GM12878 (cell line): ENCODE measurements around the gene SAC3D1. TPM values are rescaled to one million over a fixed set of nuclear protein-coding genes. Genes with fewer than 3 reads are reported as not detected.

Source experiments
- ATAC-seq: fragments of 200-7000 bp; cut with Tn5 transposase; 3 replicates; pipeline ENCODE4 v1.9.1; 2020; ENCODE audit warnings: mild to moderate bottlenecking, moderate library complexity
- BruUV-seq: library from RNA; stranded (reverse); fragments of 400-500 nt; replicated peaks from 2 replicates; lab custom pipeline; 2021; lab: Mats Ljungman, UMichigan
- CTCF ChIA-PET: fragments of 300-600 bp; sonication (Branson Sonifier 250); formaldehyde crosslinking; extraction: SDS; loops from one replicate; lab custom pipeline; 2021; ENCODE audit warnings: inconsistent platforms; lab: Yijun Ruan, JAX
- POLR2A ChIA-PET: fragments of 350-600 bp; formaldehyde crosslinking; extraction: SDS; loops from one replicate; lab custom pipeline; 2021; ENCODE audit warnings: inconsistent platforms; lab: Charles Lee
- RAD21 ChIA-PET: fragments of 300-600 bp; sonication (Branson Sonifier 250); formaldehyde crosslinking; loops from one replicate; lab custom pipeline; 2023; ENCODE audit warnings: antibody characterized with exemption; ENCODE audit not compliant: unreplicated experiment; lab: Charles Lee
- SMC1A ChIA-PET: fragments of 300-600 bp; sonication (Branson Sonifier 250); formaldehyde crosslinking; loops from one replicate; lab custom pipeline; 2023; ENCODE audit not compliant: unreplicated experiment, uncharacterized antibody; lab: Charles Lee
- DNase-seq: peaks from one replicate; pipeline ENCODE4 v3.0.0-alpha.2; 2011; ENCODE audit warnings: low read depth, low spot score
- FAIRE-seq: peaks from 3 replicates; lab custom pipeline; 2011; peaks lifted over from hg19 to GRCh38; lab: Jason Lieb, UNC
- H2AFZ ChIP-seq: 2 replicates; pipeline ENCODE4 v1.6.0; 2011; ENCODE audit warnings: low read depth, low read length, control low read depth; ENCODE audit not compliant: control insufficient read depth
- H3K27ac ChIP-seq: 2 replicates; pipeline ENCODE4 v1.5.1; 2011; ENCODE audit warnings: control low read depth; ENCODE audit not compliant: control insufficient read depth, insufficient read depth
- H3K27me3 ChIP-seq, 2 experiments: replicated peaks in 1 of 2; 2 replicates each; pipeline versions ENCODE4 v1.6.0 to v1.6.1; 2011; ENCODE audit warnings: low read length in 1 of 2; ENCODE audit not compliant: control insufficient read depth in 2 of 2, insufficient read depth in 2 of 2
- H3K36me3 ChIP-seq, 2 experiments: 2 replicates each; pipeline ENCODE4 v1.5.1; 2011; ENCODE audit warnings: low read length in 1 of 2; ENCODE audit not compliant: control insufficient read depth in 2 of 2, insufficient read depth in 2 of 2
- H3K4me1 ChIP-seq: 2 replicates; pipeline ENCODE4 v1.6.1; 2011; ENCODE audit warnings: mild to moderate bottlenecking, low read length, moderate library complexity, mixed read lengths; ENCODE audit not compliant: control insufficient read depth, insufficient read depth
- H3K4me2 ChIP-seq: 2 replicates; pipeline ENCODE4 v1.6.0; 2011; ENCODE audit warnings: control low read depth; ENCODE audit not compliant: control insufficient read depth, insufficient read depth
- H3K4me3 ChIP-seq: fragments of 200-600 bp; sonication (generic); 2 replicates; pipeline ENCODE4 v1.5.1; 2016
- H3K79me2 ChIP-seq: 2 replicates; pipeline ENCODE4 v1.6.0; 2011; ENCODE audit warnings: low read length; ENCODE audit not compliant: control insufficient read depth, insufficient read depth
- H3K9ac ChIP-seq: 2 replicates; pipeline ENCODE4 v1.8.0; 2011; ENCODE audit warnings: low read length, control low read depth, mixed read lengths; ENCODE audit not compliant: control insufficient read depth, insufficient read depth
- H3K9me3 ChIP-seq: replicated peaks from 3 replicates; pipeline ENCODE4 v1.5.1; 2011; ENCODE audit warnings: mild to moderate bottlenecking, low read length; ENCODE audit not compliant: control insufficient read depth, insufficient read depth
- H4K20me1 ChIP-seq: 2 replicates; pipeline ENCODE4 v1.6.0; 2011; ENCODE audit not compliant: control insufficient read depth, insufficient read depth
- CBX5 ChIP-seq: sonication (generic); IDR thresholded peaks from 2 replicates; pipeline ENCODE4 v1.6.1; 2016; ENCODE audit warnings: low read depth, moderate library complexity, mild to moderate bottlenecking, inconsistent platforms
- ETV6 ChIP-seq, 2 experiments: fragments of 450-650 bp in 1 of 2; IDR thresholded peaks in 1 of 2; conservative IDR thresholded peaks in 1 of 2; 2 replicates each; pipeline ENCODE4 v1.6.1; 2014; ENCODE audit warnings: antibody characterized with exemption in 1 of 2, borderline replicate concordance in 1 of 2, low read depth in 1 of 2, mild to moderate bottlenecking in 1 of 2, moderate library complexity in 1 of 2
- GATAD2B ChIP-seq: fragments of 450-650 bp; conservative IDR thresholded peaks from 2 replicates; pipeline ENCODE4 v1.6.1; 2017; ENCODE audit warnings: low read depth, mild to moderate bottlenecking, moderate library complexity
- NR2C1 ChIP-seq: fragments of 450-650 bp; IDR thresholded peaks from 2 replicates; pipeline ENCODE4 v1.6.1; 2017; ENCODE audit warnings: antibody characterized with exemption, mild to moderate bottlenecking, moderate library complexity
- RAD51 ChIP-seq: fragments of 450-650 bp; IDR thresholded peaks from 2 replicates; pipeline ENCODE4 v1.6.1; 2016; ENCODE audit warnings: moderate library complexity, mild to moderate bottlenecking, inconsistent platforms
- RFX5 ChIP-seq: IDR thresholded peaks from 2 replicates; pipeline ENCODE4 v1.6.1; 2011; ENCODE audit warnings: low read depth, low read length, improper control_type of control experiment
- SMARCA5 ChIP-seq: fragments of 450-650 bp; IDR thresholded peaks from 2 replicates; pipeline ENCODE4 v1.6.1; 2017; ENCODE audit warnings: mild to moderate bottlenecking
- SREBF2 ChIP-seq: IDR thresholded peaks from 2 replicates; pipeline ENCODE4 v1.6.1; 2012; ENCODE audit warnings: mild to moderate bottlenecking, low read length
- STAT3 ChIP-seq: IDR thresholded peaks from 2 replicates; pipeline ENCODE4 v1.6.1; 2011; ENCODE audit warnings: low read depth, low read length, improper control_type of control experiment
- WRNIP1 ChIP-seq: IDR thresholded peaks from 2 replicates; pipeline ENCODE4 v1.6.1; 2011; ENCODE audit warnings: low read depth, low read length, improper control_type of control experiment, borderline replicate concordance
- WGBS: methylation state at CpG from one replicate; pipeline ENCODE4 v1.1.6; 2016; ENCODE audit warnings: low lambda C conversion rate; ENCODE audit not compliant: insufficient replicate concordance, insufficient coverage; ENCODE audit errors: missing lambda C conversion rate; 5-methylcytosine and 5-hydroxymethylcytosine counted together
- in situ Hi-C: fragments of 300-500 bp; cut with MboI; formaldehyde crosslinking; loops from 9 replicates; pipeline ENCODE4 v1.14.3; 2018; ENCODE audit warnings: mixed read lengths
- intact Hi-C: fragments of 100-400 bp; cut with micrococcal nuclease; formaldehyde crosslinking; loops from one replicate; pipeline ENCODE4 v1.14.2; 2022; ENCODE audit not compliant: unreplicated experiment
- polyA plus RNA-seq, 11 experiments: library from polyadenylated mRNA; depleted of rRNA in 4 of 11; unstranded in 6 of 11; stranded (reverse) in 5 of 11; fragments of >200 nt; fragmentation: Nextera tagmentation in 4 of 11; fragmentation: Illumina TruSeq in 1 of 11; extraction: Ambion mirVana in 4 of 11; extraction: Trizol in 1 of 11; gene quantifications; 1 replicate in 1 of 11; 2 replicates in 10 of 11; pipeline versions ENCODE4 v1.2.1 to v1.2.3, GENCODE V29; 2011 to 2016; ENCODE audit warnings: inconsistent platforms in 2 of 11, missing spikeins in 2 of 11, low read depth in 1 of 11
- total RNA-seq, 4 experiments: library from RNA; depleted of rRNA in 3 of 4; stranded (reverse); fragments of >200 nt in 3 of 4; fragmentation: Illumina TruSeq in 1 of 4; extraction: Trizol in 1 of 4; gene quantifications; 2 replicates each; pipeline versions ENCODE4 v1.2.1 to v1.2.3, GENCODE V29; 2013 to 2021
- TF ChIP-seq, protein P1 (sequence below): IDR thresholded peaks from 2 replicates; pipeline ENCODE4 v1.6.1; 2012; ENCODE audit warnings: mild to moderate bottlenecking, low read depth, low read length

Gene SAC3D1
- total and polyA plus RNA-seq, 10 of the 15 experiments (the other 5 are each of a cell fraction or from before 2014, with no cell fraction given): 0.16 to 44.6 (median 12.1) TPM

DNA sequence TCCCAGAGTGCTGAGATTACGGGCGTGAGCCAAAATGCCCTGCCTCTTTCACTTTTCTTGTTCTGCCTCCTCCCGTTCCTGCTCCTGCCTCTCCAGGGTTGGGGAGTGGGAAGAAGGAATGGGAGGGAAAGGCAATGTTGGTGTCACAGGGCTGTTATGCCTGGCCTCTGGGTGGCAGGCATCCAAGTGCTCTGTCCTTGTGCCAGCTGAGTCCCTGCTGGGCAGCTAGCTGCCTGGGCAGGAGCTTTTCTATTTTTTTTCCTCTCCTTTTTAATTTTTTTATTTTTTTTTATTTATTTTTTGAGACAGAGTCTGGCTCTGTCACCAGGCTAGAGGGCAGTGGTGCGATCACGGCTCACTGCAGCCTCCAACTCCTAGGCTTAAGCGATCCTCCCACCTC is 4.1 kb upstream of the SAC3D1 start:
- H3K79me2 ChIP-seq: peaks cover 5% of the 10 kb centered on the region
- no peak for FAIRE-seq
- ChIA-PET RAD21 (no interaction called here), SMC1A (interaction anchor here (2.2 kb wide), 1 partner anchor 8 kb away, joined by 5 read pairs; no protein-coding TSS in a partner anchor), CTCF (interaction anchor here (1.7 kb wide), 2 partner anchors 73 to 145 kb away, joined by 3 to 4 read pairs; partner anchors contain the start of gene CAPN1), POLR2A (no interaction called here)
- in situ Hi-C loops: no loop called here
- peaks cover 0 to 3% of the 10 kb centered on the region in 2 experiments; a peak in 1 of 4 replicates for H3K36me3 ChIP-seq
- H3K4me1 ChIP-seq: peaks cover 14% of the 10 kb centered on the region
- H2AFZ ChIP-seq: no peak overlapping the region
- TF ChIP-seq NR2C1: no peak
- no peak for TF ChIP-seq SMARCA5
- TF ChIP-seq RAD51: no peak
- no peak for TF ChIP-seq CBX5
- TF ChIP-seq WRNIP1: no peak
- no peak for TF ChIP-seq SREBF2
- TF ChIP-seq ETV6 (conservative IDR thresholded peaks at IDR 0.05 in 1 of 2, IDR thresholded peaks at IDR 0.05 in 1 of 2; ENCODE audit: borderline replicate concordance in 1 of 2, low read depth in 1 of 2): no peak
- no peak for TF ChIP-seq RFX5
- TF ChIP-seq STAT3: no peak
- no peak for TF ChIP-seq GATAD2B
- TF ChIP-seq, protein P1, sequence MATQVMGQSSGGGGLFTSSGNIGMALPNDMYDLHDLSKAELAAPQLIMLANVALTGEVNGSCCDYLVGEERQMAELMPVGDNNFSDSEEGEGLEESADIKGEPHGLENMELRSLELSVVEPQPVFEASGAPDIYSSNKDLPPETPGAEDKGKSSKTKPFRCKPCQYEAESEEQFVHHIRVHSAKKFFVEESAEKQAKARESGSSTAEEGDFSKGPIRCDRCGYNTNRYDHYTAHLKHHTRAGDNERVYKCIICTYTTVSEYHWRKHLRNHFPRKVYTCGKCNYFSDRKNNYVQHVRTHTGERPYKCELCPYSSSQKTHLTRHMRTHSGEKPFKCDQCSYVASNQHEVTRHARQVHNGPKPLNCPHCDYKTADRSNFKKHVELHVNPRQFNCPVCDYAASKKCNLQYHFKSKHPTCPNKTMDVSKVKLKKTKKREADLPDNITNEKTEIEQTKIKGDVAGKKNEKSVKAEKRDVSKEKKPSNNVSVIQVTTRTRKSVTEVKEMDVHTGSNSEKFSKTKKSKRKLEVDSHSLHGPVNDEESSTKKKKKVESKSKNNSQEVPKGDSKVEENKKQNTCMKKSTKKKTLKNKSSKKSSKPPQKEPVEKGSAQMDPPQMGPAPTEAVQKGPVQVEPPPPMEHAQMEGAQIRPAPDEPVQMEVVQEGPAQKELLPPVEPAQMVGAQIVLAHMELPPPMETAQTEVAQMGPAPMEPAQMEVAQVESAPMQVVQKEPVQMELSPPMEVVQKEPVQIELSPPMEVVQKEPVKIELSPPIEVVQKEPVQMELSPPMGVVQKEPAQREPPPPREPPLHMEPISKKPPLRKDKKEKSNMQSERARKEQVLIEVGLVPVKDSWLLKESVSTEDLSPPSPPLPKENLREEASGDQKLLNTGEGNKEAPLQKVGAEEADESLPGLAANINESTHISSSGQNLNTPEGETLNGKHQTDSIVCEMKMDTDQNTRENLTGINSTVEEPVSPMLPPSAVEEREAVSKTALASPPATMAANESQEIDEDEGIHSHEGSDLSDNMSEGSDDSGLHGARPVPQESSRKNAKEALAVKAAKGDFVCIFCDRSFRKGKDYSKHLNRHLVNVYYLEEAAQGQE: no peak
- no peaks in the 10 kb centered on the region for H3K27me3 ChIP-seq
- no peak for ATAC-seq
- no peak overlapping the region for H3K9ac ChIP-seq
- no peak overlapping the region for H3K27ac ChIP-seq
- DNase-seq: no peak
- no TSS peak for BruUV-seq
- H3K9me3 ChIP-seq: no peaks in the 10 kb centered on the region
- H3K4me3 ChIP-seq: no peak overlapping the region
- intact Hi-C loops: no loop called here
- WGBS: 97% methylated on average over 6 of the region's 6 CpGs
- no peak overlapping the region for H3K4me2 ChIP-seq
- no peaks in the 10 kb centered on the region for H4K20me1 ChIP-seq
